ENCODE measurements around the gene AREG.

Gene AREG, protein sequence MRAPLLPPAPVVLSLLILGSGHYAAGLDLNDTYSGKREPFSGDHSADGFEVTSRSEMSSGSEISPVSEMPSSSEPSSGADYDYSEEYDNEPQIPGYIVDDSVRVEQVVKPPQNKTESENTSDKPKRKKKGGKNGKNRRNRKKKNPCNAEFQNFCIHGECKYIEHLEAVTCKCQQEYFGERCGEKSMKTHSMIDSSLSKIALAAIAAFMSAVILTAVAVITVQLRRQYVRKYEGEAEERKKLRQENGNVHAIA

GRCh38 chr4:74444891-74445642 is at the start of gene AREG:
AREG (plus strand) TSS chr4:74445136; CDS start chr4:74445346, 210 bp downstream.
- DNase-seq, result peak; percentile 95

DNA sequence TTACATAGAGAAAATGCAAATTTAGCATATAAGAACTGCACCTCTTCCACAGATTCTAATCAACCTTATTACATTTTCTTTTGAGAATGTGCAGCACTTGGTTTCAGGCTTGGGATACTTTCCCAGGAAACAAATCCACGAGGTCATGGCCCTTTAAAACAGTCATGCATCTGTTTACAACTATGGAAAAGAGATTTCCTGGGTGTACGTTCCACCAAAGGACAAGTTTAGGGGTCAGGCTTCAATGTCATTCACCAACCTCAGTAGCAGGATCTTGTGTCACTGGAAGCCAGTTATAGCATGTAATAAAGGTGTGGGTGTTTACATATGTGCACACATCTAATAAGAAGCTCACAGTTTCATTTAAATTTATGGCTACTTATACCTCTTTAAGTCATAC is 49.3 kb upstream of the AREG start:
- DNase-seq, result no peak

- DNase-seq, result peak; percentile 9
These were observed 47.0 kb upstream of the AREG start for GRCh38 chr4:74397748-74398426.

DNA sequence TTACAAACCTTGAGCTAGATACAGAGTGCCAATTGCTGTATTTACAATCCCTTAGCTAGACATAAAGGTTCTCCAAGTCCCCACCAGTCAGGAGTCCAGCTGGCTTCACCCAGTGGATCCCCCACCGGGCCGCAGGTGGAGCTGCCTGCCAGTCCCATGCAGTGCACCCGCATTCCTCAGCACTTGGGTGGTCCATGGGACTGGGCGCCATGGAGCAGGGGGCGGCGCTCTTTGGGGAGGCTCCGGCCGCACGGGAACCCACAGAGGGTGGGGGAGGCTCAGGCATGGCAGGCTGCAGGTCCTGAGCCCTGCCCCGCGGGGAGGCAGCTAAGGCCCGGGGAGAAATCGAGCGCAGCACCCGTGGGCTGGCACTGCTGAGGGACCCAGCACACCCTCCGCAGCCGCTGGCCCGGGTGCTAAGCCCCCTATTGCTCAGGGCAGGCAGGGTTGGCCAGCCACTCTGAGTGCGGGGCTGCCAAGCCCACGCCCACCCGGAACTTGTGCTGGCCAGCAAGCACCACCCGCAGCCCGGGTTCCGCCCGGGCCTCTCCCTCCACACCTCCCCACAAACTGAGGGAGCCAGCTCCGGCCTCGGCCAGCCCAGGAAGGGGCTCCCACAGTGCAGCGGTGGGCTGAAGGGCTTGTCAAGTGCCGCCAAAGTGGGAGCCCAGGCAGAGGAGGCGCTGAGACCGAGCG is 45.9 kb upstream of the AREG start:
- peak; percentile 10 for DNase-seq

- DNase-seq, result no peak
These were observed 44.5 kb upstream of the AREG start for GRCh38 chr4:74400395-74400794.

DNA sequence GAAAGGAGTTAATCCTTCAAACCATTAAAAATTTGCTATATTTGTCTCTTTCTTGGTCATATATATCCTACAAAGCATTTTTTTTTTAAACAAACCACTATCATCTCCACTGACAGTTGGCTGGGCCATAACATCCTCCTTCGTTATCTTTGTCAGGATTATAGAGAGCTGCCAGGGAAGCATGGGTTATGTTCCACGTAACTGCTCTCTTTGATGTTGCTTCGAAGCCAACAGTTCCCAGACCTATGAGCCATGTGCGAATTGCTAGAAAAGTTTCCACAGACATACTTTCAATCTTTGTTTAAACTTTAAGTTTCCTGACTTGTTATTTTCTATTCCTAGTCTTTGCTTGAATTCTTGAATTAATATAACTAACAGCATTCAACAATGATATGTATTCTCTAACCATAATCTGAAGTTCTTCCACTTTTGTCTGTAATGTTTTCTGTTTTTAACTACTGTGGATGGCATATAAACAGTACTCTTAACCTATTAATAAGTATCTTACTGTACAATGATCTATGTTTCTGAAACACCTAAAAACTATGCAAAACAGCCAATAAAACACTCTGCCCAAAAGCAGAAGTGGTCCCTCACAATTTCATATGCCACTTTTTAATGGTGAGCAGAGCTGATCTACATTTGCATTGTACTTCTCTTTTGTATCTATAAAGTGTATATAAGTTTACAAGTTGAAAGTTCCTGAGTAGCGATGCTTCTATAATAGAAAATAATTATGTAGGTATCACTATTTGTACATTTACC is 42.1 kb upstream of the AREG start:
- DNase-seq, result no peak

GRCh38 chr4:74407891-74408290 is 37.0 kb upstream of the AREG start:
- no peak for DNase-seq

GRCh38 chr4:74408639-74409038 is 36.3 kb upstream of the AREG start:
- DNase-seq, result no peak

DNA sequence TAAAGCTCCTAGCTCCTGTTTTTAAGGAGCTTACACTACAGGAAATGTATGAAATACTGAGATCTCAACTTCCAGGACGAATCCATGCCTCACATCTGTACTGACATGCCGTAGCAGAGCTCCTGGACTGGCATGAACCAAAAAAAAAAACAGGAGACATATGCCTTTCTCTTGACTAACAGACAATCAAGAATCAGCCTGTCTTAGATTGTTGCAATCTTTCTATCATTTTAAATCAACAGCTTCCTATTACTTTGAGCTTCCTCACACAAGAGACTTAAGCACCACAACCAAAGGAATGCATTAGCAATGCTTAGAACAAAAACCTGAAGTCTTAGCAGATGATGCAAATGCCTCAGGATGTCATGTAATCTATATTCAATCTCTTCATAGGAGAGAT is 34.7 kb upstream of the AREG start:
- no peak for DNase-seq

DNA sequence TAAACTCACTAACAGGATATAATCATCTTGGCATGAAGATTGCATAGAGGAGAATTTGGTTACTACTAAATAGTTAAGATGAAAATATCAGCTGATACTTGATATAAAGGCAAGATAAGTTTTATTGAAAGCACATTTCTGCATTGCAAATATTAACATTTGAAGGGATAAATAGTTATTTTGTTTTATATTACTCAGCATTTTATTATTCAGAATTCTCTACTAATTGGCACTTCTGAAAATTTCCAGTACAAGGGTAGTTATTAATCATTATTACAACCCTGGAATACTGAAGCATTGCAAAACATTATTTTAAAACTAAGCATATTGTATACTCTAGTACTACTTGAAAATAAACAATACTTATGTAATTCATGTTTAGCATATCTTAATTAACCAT is 32.7 kb upstream of the AREG start:
- DNase-seq, result no peak

GRCh38 chr4:74413265-74413664 is 31.7 kb upstream of the AREG start:
- no peak for DNase-seq

DNA sequence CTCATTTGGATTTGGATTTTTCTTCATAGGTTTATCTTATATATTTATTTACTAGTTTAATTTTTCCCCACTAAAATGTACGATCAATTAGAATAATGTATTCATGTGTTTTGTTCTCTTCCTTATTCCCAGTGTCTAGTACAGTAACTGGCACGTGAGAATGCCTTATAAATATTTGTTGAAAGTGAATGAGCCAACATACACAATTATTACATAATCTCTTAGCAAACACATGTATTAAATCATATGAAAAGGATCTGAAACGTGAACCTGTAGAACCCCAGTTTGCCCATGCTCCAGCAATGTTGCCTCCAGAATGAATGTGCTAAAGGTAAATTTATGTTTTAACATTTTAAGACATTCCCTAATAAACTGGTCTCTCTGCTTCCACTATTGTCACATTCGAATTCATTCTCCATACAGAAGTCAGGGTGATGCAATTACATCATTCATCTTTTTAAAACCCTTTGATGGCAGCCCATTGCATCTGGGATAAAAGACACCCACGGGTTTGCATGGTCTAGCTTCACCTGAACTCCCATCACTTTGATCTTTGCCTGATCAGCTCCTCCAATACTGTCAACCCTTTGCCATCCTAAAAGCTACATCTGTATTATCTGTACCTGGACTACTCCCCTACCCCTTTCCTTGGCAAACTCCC is 30.7 kb upstream of the AREG start:
- DNase-seq, result no peak

DNA sequence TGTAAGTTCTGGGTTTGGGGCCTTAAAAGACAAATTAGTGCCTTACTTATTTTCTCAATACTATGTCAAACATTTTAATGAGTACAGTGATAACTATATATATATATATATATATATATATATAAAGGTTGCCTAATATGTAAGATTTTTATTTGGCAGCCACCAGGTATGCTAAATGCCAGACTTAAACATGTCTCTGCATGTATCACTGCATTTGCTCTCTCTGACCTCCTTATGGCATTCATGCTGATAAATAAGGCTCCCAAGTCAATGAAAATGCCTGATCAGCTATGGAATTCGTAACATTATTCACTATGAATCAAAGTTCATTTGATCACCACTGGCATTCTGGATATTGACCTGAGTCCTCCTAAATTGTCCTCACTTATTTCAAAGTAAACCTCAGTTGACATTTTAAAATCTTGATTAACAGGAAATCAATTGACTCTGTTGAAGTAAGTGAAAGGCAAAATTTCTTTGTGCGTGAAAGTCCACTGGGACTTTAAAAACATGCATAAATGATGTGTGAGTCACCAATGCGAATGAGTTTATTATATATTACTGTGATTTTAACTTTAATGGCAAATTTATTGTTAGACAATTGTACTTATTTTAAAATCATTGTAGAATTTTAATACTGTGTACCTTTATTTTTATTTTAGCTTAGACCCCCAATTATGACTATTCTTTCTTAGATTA is 29.2 kb upstream of the AREG start:
- DNase-seq, result no peak

- DNase-seq, result no peak
These were observed 26.8 kb upstream of the AREG start for GRCh38 chr4:74418063-74418670.

DNA sequence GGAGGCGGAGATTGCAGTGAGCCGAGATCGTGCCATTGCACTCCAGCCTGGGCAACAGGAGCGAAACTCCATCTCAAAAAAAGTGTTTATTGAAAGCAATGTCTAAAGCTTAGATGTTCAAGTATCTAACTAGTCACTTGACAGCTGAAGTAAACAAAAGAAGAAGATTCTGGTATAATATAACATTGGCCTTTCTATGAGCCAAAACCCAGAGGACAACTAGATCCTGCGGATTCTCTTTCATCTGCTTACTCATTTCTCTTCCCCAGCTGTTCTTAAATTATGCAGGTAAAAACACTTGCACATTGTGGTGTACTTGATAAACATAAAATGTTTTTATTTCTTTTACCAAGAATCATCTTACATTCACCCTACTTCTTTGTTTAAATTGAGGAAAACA is 24.1 kb upstream of the AREG start:
- no peak for DNase-seq

DNA sequence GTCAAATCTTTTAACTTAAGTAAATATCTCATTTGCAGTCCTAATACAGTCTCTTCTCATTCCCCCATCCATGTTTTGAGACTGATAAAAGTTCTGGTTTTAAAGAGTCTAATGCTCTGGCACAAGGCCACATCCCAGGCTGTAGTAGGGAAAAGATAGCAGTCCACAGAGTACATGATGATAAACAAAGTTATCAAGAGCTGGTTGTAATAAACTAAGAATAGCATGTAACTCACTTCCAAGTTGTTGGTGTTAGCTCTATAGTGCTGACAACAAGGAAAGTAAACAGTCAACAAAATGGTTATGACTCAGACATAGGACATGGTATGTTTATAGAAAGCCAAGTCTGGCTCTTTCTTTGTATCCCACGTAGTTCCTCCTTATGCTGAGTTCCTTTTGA is 21.8 kb upstream of the AREG start:
- no peak for DNase-seq

- no peak for DNase-seq
These were observed 20.8 kb upstream of the AREG start for GRCh38 chr4:74424111-74424510.

DNA sequence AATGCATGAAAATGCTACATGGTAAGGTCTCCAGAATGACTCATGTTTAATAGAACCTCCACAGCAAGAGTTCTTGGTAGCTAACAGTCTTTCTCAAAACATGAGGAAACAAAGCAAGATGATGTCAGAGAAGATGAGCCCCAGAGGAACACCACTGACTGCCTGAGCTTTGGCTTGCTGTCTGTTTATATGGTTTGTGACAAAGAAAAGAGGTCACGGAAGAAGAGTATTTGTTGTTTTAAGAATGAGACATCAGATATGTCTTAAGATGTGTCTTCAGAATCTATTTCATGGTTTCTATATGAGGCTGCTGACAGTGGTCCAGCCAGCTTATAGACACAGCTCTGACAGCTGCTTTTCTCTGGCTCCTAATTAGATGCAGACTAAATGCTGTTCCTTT is 18.8 kb upstream of the AREG start:
- DNase-seq, result no peak

- no peak for DNase-seq
These were observed 16.7 kb upstream of the AREG start for GRCh38 chr4:74428276-74428675.

GRCh38 chr4:74431113-74431826 is 13.7 kb upstream of the AREG start:
- DNase-seq, result no peak

All from CD4-positive, alpha-beta T cell treated with Interleukin-17A for 4 hours (primary cell).